Vagina (tissue), 2 donors: ENCODE data around the gene RASSF6. TPM values are rescaled to one million over a fixed set of nuclear protein-coding genes. Genes with fewer than 3 reads are reported as not detected.

ENCODE experiments used
- DNase-seq, 2 donors: peaks; one replicate each; pipeline ENCODE4 v3.0.0-alpha.2; 2017; ENCODE audit errors: extremely low spot score in 2 of 2
- H3K27ac ChIP-seq: fragments of 200-600 bp; sonication (generic); one replicate; pipeline ENCODE4 v1.5.1; 2019
- H3K27me3 ChIP-seq: fragments of 200-600 bp; sonication (generic); one replicate; pipeline ENCODE4 v1.5.1; 2019
- H3K36me3 ChIP-seq, 2 donors: fragments of 200-600 bp; sonication (generic); one replicate each; pipeline ENCODE4 v1.5.1; 2017 to 2019
- H3K4me1 ChIP-seq: fragments of 200-600 bp; sonication (generic); one replicate; pipeline ENCODE4 v1.5.1; 2019
- H3K4me3 ChIP-seq, 2 donors: fragments of 200-600 bp; sonication (generic); 1 replicate in 1 of 2; 2 replicates in 1 of 2; pipeline ENCODE4 v1.5.1; 2016 to 2019
- H3K9me3 ChIP-seq: fragments of 200-600 bp; sonication (generic); one replicate; pipeline ENCODE4 v1.5.1; 2019
- CTCF ChIP-seq, 3 experiments: fragments of 450-650 bp in 2 of 3; fragments of 200-600 bp in 1 of 3; sonication (generic) in 1 of 3; IDR thresholded peaks; one replicate each; pipeline ENCODE4 v1.5.1; 2017 to 2019; ENCODE audit warnings: antibody characterized with exemption in 3 of 3, mild to moderate bottlenecking in 2 of 3, moderate library complexity in 2 of 3
- POLR2A ChIP-seq, 2 donors: fragments of 450-650 bp; IDR thresholded peaks; one replicate each; pipeline ENCODE4 v1.6.1; 2017; ENCODE audit warnings: antibody characterized with exemption in 2 of 2, mild to moderate bottlenecking in 2 of 2, moderate library complexity in 2 of 2
- POLR2AphosphoS5 ChIP-seq, 2 donors: sonication (generic); formaldehyde crosslinking; IDR thresholded peaks; one replicate each; pipeline ENCODE4 v1.9.0; 2017; ENCODE audit warnings: antibody characterized with exemption in 2 of 2, mild to moderate bottlenecking in 2 of 2, low read depth in 1 of 2; ENCODE audit not compliant: insufficient read depth in 1 of 2
- intact Hi-C: fragments of 100-400 bp; cut with DNase I; formaldehyde crosslinking; loops from one replicate; pipeline ENCODE4 v1.15.1; 2023
- total RNA-seq: library from RNA; depleted of rRNA; stranded (reverse); fragments of >200 nt; gene quantifications from one replicate; pipeline ENCODE4 v1.2.3, GENCODE V29; 2016

RASSF6 gene
- total RNA-seq, 1 donor from 2014 or later = 16.9 TPM

DNA sequence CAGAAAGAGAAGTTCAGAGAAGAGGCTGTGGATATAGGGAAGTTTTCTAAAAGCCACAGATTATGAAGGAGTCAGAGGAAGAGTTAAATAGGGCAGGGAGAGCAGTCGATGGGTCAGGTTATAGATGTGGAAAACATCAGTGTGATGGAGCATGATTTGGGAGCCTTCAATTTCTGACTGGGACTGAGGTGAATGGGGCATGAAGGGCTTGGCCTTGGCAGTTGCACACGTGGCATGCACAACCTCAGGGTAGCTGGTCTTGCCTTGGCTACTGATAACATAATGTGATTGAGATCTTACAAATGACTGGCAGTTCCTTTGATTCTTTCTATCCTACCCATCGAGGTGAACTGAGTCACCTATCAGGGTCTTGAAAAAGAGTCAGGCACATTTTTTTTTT lies 79.0 kb downstream of the RASSF6 start:
- Histone ChIP-seq H3K4me3 (no peak overlapping the region), H3K4me1 (no peaks in the 10 kb centered on the region), H3K36me3 (no peaks in the 10 kb centered on the region), H3K27me3 (no peaks in the 10 kb centered on the region), H3K9me3 (no peaks in the 10 kb centered on the region), H3K27ac (no peak overlapping the region)
- no peak for DNase-seq
- TF ChIP-seq POLR2A (IDR thresholded peaks at IDR 0.05) (no peak), POLR2AphosphoS5 (IDR thresholded peaks at IDR 0.05; ENCODE audit: insufficient read depth in 1 of 2, low read depth in 1 of 2) (no peak), CTCF (IDR thresholded peaks at IDR 0.05) (no peak)
- intact Hi-C loops = no loop called here

DNA sequence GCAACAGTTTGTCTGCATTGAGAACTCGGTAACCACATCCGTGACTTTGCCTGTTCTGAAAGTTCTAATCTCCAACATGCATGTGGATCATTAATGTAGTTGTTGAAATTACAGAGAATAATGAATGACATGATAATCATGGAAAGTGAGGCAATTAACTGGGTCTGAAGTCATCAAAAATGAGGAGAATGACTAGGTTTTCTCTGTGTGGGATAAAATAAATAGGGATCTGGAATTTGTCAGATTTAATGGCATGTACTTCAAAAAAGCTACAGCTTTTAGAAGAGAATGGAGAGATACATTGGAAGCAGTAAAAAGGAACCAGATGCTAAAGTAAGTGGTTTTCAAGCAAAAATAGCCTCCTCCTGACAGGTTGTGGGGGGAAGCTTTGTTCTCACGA lies 79.4 kb downstream of the RASSF6 start:
- H3K9me3 ChIP-seq = no peaks in the 10 kb centered on the region
- no peaks in the 10 kb centered on the region for H3K4me1 ChIP-seq
- H3K27me3 ChIP-seq = no peaks in the 10 kb centered on the region
- intact Hi-C loops = no loop called here
- H3K4me3 ChIP-seq = no peak overlapping the region
- H3K27ac ChIP-seq = no peak overlapping the region
- no peak for TF ChIP-seq POLR2A (IDR thresholded peaks at IDR 0.05)
- no peak for TF ChIP-seq CTCF (IDR thresholded peaks at IDR 0.05)
- no peak for TF ChIP-seq POLR2AphosphoS5 (IDR thresholded peaks at IDR 0.05; ENCODE audit: insufficient read depth in 1 of 2, low read depth in 1 of 2)
- no peak for DNase-seq
- H3K36me3 ChIP-seq = no peaks in the 10 kb centered on the region

DNA sequence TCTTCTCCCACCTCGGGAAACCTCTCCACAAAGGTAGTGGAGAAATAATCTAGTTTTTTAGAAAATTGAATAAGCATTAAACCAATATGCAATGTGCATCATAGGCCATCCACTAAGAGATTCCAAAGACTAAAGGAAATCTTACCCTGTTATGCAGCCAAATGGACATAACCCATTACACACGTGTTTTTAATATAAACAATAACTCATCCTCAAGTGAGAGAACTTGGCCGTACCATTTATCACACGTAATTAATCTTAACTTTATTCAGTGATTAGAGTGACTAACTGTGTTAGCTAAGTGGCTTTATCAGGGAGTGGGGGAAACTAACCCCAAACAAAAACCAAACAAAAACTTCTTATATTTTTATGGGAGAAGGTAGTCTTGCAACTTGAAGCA lies 80.8 kb downstream of the RASSF6 start:
- Histone ChIP-seq H3K9me3 (no peaks in the 10 kb centered on the region), H3K4me1 (no peaks in the 10 kb centered on the region), H3K4me3 (no peak overlapping the region), H3K27ac (no peak overlapping the region), H3K27me3 (no peaks in the 10 kb centered on the region), H3K36me3 (no peaks in the 10 kb centered on the region)
- TF ChIP-seq POLR2A (IDR thresholded peaks at IDR 0.05) = no peak
- TF ChIP-seq CTCF (IDR thresholded peaks at IDR 0.05) = no peak
- TF ChIP-seq POLR2AphosphoS5 (IDR thresholded peaks at IDR 0.05; ENCODE audit: insufficient read depth in 1 of 2, low read depth in 1 of 2) = no peak
- DNase-seq = no peak
- intact Hi-C loops = no loop called here

- H3K27ac ChIP-seq = no peak overlapping the region
- H3K9me3 ChIP-seq = no peaks in the 10 kb centered on the region
- H3K4me1 ChIP-seq = no peaks in the 10 kb centered on the region
- no peak overlapping the region for H3K4me3 ChIP-seq
- no peak for TF ChIP-seq POLR2AphosphoS5 (IDR thresholded peaks at IDR 0.05; ENCODE audit: insufficient read depth in 1 of 2, low read depth in 1 of 2)
- TF ChIP-seq POLR2A (IDR thresholded peaks at IDR 0.05) = no peak
- TF ChIP-seq CTCF (IDR thresholded peaks at IDR 0.05) = no peak
- intact Hi-C loops = no loop called here
- no peaks in the 10 kb centered on the region for H3K27me3 ChIP-seq
- no peak for DNase-seq
- H3K36me3 ChIP-seq = no peaks in the 10 kb centered on the region
These were observed 82.1 kb downstream of the RASSF6 start for GRCh38 chr4:73538162-73538561.

- no peak for DNase-seq
- H3K27me3 ChIP-seq = no peaks in the 10 kb centered on the region
- no peaks in the 10 kb centered on the region for H3K9me3 ChIP-seq
- TF ChIP-seq CTCF (IDR thresholded peaks at IDR 0.05) (no peak), POLR2AphosphoS5 (IDR thresholded peaks at IDR 0.05; ENCODE audit: insufficient read depth in 1 of 2, low read depth in 1 of 2) (no peak), POLR2A (IDR thresholded peaks at IDR 0.05) (no peak)
- H3K4me3 ChIP-seq = no peak overlapping the region
- H3K4me1 ChIP-seq = no peaks in the 10 kb centered on the region
- no peaks in the 10 kb centered on the region for H3K36me3 ChIP-seq
- no peak overlapping the region for H3K27ac ChIP-seq
- intact Hi-C loops = no loop called here
These were observed 86.5 kb downstream of the RASSF6 start for GRCh38 chr4:73533515-73534422.
